Measurements from ENCODE around the gene CC2D2B. TPM values are rescaled to one million over a fixed set of nuclear protein-coding genes. Genes with fewer than 3 reads are reported as not detected.
"Not testable (repeated sequence)": the region's sequence is repeated elsewhere in the genome, so short reads cannot be mapped to it uniquely, and the experiment has no call there.

Gene CC2D2B
- total RNA-seq, 2 experiments from 2014 or later: 4.1 TPM; not detected in 1

DNA sequence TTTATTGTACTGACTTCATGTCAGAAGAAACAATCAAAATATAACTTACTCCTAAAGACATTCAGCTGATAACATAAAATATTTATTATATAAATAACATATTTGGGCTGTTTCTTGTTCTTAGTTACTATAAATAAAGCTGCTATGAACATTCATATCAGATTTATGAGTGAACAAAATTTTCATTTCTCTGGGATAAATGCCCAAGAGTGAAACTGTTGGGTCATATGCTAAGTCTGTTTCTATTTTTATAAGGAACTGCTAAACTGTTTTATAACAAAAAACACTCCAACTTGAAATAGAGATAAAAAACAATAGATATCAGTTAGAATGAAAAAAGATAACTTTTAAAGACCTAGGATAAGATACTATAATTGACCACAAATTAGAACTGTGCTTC, 26.5 kb upstream of the CC2D2B start:
- DNase-seq (ENCODE audit: low spot score): no peak
- no peaks in the 10 kb centered on the region for H3K9me2 ChIP-seq (ENCODE audit: insufficient read depth, low read length)
- TF ChIP-seq, protein P1, sequence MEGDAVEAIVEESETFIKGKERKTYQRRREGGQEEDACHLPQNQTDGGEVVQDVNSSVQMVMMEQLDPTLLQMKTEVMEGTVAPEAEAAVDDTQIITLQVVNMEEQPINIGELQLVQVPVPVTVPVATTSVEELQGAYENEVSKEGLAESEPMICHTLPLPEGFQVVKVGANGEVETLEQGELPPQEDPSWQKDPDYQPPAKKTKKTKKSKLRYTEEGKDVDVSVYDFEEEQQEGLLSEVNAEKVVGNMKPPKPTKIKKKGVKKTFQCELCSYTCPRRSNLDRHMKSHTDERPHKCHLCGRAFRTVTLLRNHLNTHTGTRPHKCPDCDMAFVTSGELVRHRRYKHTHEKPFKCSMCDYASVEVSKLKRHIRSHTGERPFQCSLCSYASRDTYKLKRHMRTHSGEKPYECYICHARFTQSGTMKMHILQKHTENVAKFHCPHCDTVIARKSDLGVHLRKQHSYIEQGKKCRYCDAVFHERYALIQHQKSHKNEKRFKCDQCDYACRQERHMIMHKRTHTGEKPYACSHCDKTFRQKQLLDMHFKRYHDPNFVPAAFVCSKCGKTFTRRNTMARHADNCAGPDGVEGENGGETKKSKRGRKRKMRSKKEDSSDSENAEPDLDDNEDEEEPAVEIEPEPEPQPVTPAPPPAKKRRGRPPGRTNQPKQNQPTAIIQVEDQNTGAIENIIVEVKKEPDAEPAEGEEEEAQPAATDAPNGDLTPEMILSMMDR (conservative IDR thresholded peaks at IDR 0.05; ENCODE audit: low read length): no peak
- TF ChIP-seq EZH2phosphoT487 (IDR thresholded peaks at IDR 0.05; ENCODE audit: borderline replicate concordance, low read depth, low read length): no peak
- intact Hi-C loops (cut with micrococcal nuclease; ENCODE audit: unreplicated experiment): no loop called here
- H3K4me3 ChIP-seq (ENCODE audit: low read depth, low read length, poor library complexity, severe bottlenecking): no peak overlapping the region
- H4K20me1 ChIP-seq (ENCODE audit: insufficient read depth, low read length): no peaks in the 10 kb centered on the region
- H2AFZ ChIP-seq (ENCODE audit: low read length): no peak overlapping the region
- H3K36me3 ChIP-seq (ENCODE audit: insufficient read depth, low read length): no peaks in the 10 kb centered on the region
- BruUV-seq (replicated peaks): no TSS peak
- no peak overlapping the region for H3K27ac ChIP-seq (ENCODE audit: low read depth, low read length, poor library complexity, severe bottlenecking)
- no peaks in the 10 kb centered on the region for H3K4me1 ChIP-seq (ENCODE audit: insufficient read depth, low read length, poor library complexity, severe bottlenecking)
- ChIA-PET CTCF (ENCODE audit: unreplicated experiment) (no interaction called here), POLR2A (interaction anchor here (1.0 kb wide), 1 partner anchor 69 kb away, joined by 3 read pairs; no protein-coding TSS in a partner anchor)
- H3K9me3 ChIP-seq (ENCODE audit: low read length): no peaks in the 10 kb centered on the region; the same call in 1 of the 2 replicates
- H3K79me2 ChIP-seq (ENCODE audit: insufficient read depth, low read depth, low read length): no peaks in the 10 kb centered on the region
- no peak overlapping the region for H3K4me2 ChIP-seq (ENCODE audit: low read length)

DNA sequence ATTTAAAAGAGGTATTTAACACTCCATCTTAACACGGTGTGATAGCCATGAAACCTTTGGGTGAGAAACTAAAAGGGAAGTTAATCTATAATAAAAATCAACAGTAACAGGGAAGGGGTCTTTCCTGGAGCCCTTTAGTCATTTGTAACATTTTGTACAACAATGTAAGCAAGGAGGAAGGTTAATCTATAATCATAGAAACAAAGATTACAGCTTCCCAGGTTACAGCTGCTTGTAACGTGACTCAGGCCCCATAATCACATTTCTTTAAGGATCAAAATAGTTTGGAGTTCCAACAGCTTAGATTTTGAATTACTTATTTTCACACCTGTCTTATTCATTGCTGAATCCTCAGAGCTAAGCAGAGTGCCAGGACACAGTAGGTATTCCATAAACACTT, 17.9 kb upstream of the CC2D2B start:
- no peaks in the 10 kb centered on the region for H3K9me2 ChIP-seq (ENCODE audit: insufficient read depth, low read length)
- no peaks in the 10 kb centered on the region for H3K79me2 ChIP-seq (ENCODE audit: insufficient read depth, low read depth, low read length)
- CTCF ChIA-PET (ENCODE audit: unreplicated experiment): no interaction called here
- H3K4me2 ChIP-seq (ENCODE audit: low read length): no peak overlapping the region
- no peak overlapping the region for H3K4me3 ChIP-seq (ENCODE audit: low read depth, low read length, poor library complexity, severe bottlenecking)
- no peak for DNase-seq (ENCODE audit: low spot score)
- no peak overlapping the region for H2AFZ ChIP-seq (ENCODE audit: low read length)
- H3K36me3 ChIP-seq (ENCODE audit: insufficient read depth, low read length): no peaks in the 10 kb centered on the region
- TF ChIP-seq, protein P1 (conservative IDR thresholded peaks at IDR 0.05; ENCODE audit: low read length): no peak
- no peak for TF ChIP-seq EZH2phosphoT487 (IDR thresholded peaks at IDR 0.05; ENCODE audit: borderline replicate concordance, low read depth, low read length)
- no TSS peak for BruUV-seq (replicated peaks)
- no peaks in the 10 kb centered on the region for H3K4me1 ChIP-seq (ENCODE audit: insufficient read depth, low read length, poor library complexity, severe bottlenecking)
- no peaks in the 10 kb centered on the region for H4K20me1 ChIP-seq (ENCODE audit: insufficient read depth, low read length)
- intact Hi-C loops (cut with micrococcal nuclease; ENCODE audit: unreplicated experiment): no loop called here
- POLR2A ChIA-PET: interaction anchor here (1.5 kb wide), 1 partner anchor 9 kb away, joined by 3 read pairs; no protein-coding TSS in a partner anchor
- H3K27ac ChIP-seq (ENCODE audit: low read depth, low read length, poor library complexity, severe bottlenecking): no peak overlapping the region
- no peaks in the 10 kb centered on the region for H3K9me3 ChIP-seq (ENCODE audit: low read length)

DNA sequence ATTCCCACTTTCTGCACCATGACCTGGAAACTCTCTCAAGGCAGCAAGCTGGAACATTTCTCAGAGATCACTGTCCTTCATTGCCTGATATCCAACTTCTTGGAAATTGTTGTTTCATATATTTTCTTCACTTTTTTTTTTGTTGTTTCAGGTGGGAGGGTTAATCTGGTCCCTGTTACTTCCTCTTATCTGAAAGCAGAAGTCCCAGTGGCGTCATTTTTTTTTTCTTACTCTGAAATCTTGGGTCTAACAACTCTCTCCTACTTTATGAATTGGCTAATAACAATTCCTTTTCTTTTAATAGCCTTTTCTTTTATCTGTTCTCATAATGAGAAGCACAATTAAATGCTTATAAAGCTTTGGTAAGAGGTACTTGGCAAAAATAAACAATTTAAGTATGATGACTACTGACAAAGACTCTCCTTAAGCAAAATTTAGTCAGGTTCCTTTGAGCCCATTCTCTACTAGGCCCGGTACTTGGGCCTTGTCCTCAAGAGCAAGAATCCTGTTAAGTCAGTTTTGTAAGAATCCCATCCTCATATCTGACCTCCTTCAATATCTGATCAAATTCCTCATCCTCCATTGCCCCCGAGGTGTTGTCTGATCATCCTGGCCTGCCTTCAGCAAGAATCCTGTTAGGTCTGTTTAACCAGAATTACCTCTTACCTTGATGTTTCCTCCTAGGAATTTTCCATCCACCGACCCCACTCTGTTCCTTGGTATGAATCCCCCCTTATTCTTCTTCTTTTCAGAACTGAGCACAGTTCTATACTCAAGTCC, 11.5 kb upstream of the CC2D2B start:
- Histone ChIP-seq H3K36me3 (ENCODE audit: insufficient read depth, low read length) (no peaks in the 10 kb centered on the region), H3K9me2 (ENCODE audit: insufficient read depth, low read length) (no peaks in the 10 kb centered on the region), H2AFZ (ENCODE audit: low read length) (no peak overlapping the region), H4K20me1 (ENCODE audit: insufficient read depth, low read length) (no peaks in the 10 kb centered on the region), H3K4me3 (ENCODE audit: low read depth, low read length, poor library complexity, severe bottlenecking) (no peak overlapping the region), H3K27ac (ENCODE audit: low read depth, low read length, poor library complexity, severe bottlenecking) (no peak overlapping the region), H3K79me2 (ENCODE audit: insufficient read depth, low read depth, low read length) (no peaks in the 10 kb centered on the region), H3K4me2 (ENCODE audit: low read length) (no peak overlapping the region), H3K4me1 (ENCODE audit: insufficient read depth, low read length, poor library complexity, severe bottlenecking) (no peaks in the 10 kb centered on the region), H3K9me3 (ENCODE audit: low read length) (no peaks in the 10 kb centered on the region)
- POLR2A ChIA-PET: interaction anchor here (0.7 to 1.2 kb wide), 3 partner anchors 10 to 111 kb away, joined by 3 to 5 read pairs (median 3); no protein-coding TSS in a partner anchor
- CTCF ChIA-PET (ENCODE audit: unreplicated experiment): no interaction called here
- intact Hi-C loops (cut with micrococcal nuclease; ENCODE audit: unreplicated experiment): no loop called here
- TF ChIP-seq EZH2phosphoT487 (IDR thresholded peaks at IDR 0.05; ENCODE audit: borderline replicate concordance, low read depth, low read length): no peak
- TF ChIP-seq, protein P1 (conservative IDR thresholded peaks at IDR 0.05; ENCODE audit: low read length): no peak
- no peak for DNase-seq (ENCODE audit: low spot score)
- no TSS peak for BruUV-seq (replicated peaks)

DNA sequence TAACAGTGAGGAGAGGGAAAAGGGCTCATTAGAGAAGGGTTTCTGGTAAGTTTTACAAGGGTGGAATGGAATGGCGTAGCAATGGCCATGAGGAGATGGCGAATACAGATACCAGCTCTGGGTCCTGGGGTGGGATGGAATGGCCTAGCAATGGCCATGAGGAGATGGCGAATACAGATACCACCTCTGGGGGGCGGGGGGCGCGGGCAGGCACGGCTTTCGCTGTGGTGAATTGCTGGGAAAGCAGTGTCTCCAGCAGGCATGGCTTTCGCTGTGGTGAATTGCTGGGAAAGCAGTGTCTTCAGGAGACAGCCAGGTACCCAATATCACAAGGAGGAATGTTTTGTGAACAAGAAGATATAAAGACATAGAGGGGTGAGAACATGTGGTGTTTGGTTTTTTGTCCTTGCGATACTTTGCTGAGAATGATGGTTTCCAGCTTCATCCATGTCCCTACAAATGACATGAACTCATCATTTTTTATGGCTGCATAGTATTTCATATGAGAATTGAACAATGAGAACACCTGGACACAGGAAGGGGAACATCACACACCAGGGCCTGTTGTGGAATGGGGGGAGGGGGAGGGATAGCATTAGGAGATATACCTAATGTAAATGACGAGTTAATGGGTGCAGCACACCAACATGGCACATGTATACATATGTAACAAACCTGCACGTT, 1.7 kb upstream of the CC2D2B start:
- H3K9me2 ChIP-seq (ENCODE audit: insufficient read depth, low read length); H3K27ac ChIP-seq (ENCODE audit: low read depth, low read length, poor library complexity, severe bottlenecking); H3K79me2 ChIP-seq (ENCODE audit: insufficient read depth, low read depth, low read length); H3K9me3 ChIP-seq (ENCODE audit: low read length); H3K4me2 ChIP-seq (ENCODE audit: low read length); CTCF ChIA-PET (ENCODE audit: unreplicated experiment); BruUV-seq (replicated peaks); H3K36me3 ChIP-seq (ENCODE audit: insufficient read depth, low read length); H2AFZ ChIP-seq (ENCODE audit: low read length); DNase-seq (ENCODE audit: low spot score); H4K20me1 ChIP-seq (ENCODE audit: insufficient read depth, low read length); intact Hi-C loops (cut with micrococcal nuclease; ENCODE audit: unreplicated experiment); H3K4me3 ChIP-seq (ENCODE audit: low read depth, low read length, poor library complexity, severe bottlenecking): not testable (repeated sequence)
- POLR2A ChIA-PET: interaction anchor here (0.6 kb wide), 1 partner anchor 305 kb away, joined by 3 read pairs; no protein-coding TSS in a partner anchor
- peaks cover 22% of the 10 kb centered on the region for H3K4me1 ChIP-seq (ENCODE audit: insufficient read depth, low read length, poor library complexity, severe bottlenecking)
